Right lobe of liver (tissue), 6 donors: Measurements from ENCODE around the gene CNOT8. TPM values are rescaled to one million over a fixed set of nuclear protein-coding genes. Genes with fewer than 3 reads are reported as not detected.
A peak's percentile ranks its signal among the peaks of the same experiment; 100 is the strongest.

ENCODE experiments used
- ATAC-seq, 4 donors: fragments of 200-7000 bp; cut with Tn5 transposase; one replicate each; pipeline ENCODE4 v1.9.1; 2020; ENCODE audit warnings: mild to moderate bottlenecking in 4 of 4, moderate library complexity in 4 of 4
- DNase-seq, 3 donors: peaks; one replicate each; pipeline ENCODE4 v3.0.0-alpha.2; 2020
- H3K27ac ChIP-seq, 3 donors: fragments of 200-600 bp; one replicate each; pipeline ENCODE4 v1.8.0; 2022
- H3K27me3 ChIP-seq, 2 donors: fragments of 200-600 bp; one replicate each; pipeline ENCODE4 v1.8.0; 2022
- H3K36me3 ChIP-seq, 4 donors: fragments of 200-600 bp; sonication (generic) in 1 of 4; one replicate each; pipeline versions ENCODE4 v1.5.1 to v1.8.0; 2017 to 2022; ENCODE audit warnings: control low read depth in 1 of 4
- H3K4me1 ChIP-seq, 4 donors: fragments of 200-600 bp; sonication (generic) in 1 of 4; one replicate each; pipeline versions ENCODE4 v1.5.1 to v1.8.0; 2017 to 2022; ENCODE audit warnings: control low read depth in 1 of 4
- H3K4me3 ChIP-seq, 3 donors: fragments of 200-600 bp; one replicate each; pipeline ENCODE4 v1.8.0; 2022
- H3K9me3 ChIP-seq, 4 donors: fragments of 200-600 bp; sonication (generic) in 1 of 4; one replicate each; pipeline versions ENCODE4 v1.5.1 to v1.8.0; 2017 to 2022; ENCODE audit warnings: control low read depth in 1 of 4
- POLR2A ChIP-seq: fragments of 450-650 bp; IDR thresholded peaks from one replicate; pipeline ENCODE4 v1.6.1; 2017; ENCODE audit warnings: antibody characterized with exemption, mild to moderate bottlenecking
- whole genome bisulfite sequencing: methylation state at CpG from one replicate; pipeline ENCODE4 v1.1.6; 2018; ENCODE audit warnings: low coverage, low lambda C conversion rate; ENCODE audit not compliant: insufficient coverage; ENCODE audit errors: missing lambda C conversion rate; 5-methylcytosine and 5-hydroxymethylcytosine counted together
- intact Hi-C, 2 donors: fragments of 100-400 bp; cut with DNase I; formaldehyde crosslinking; loops; one replicate each; pipeline versions ENCODE4 v1.11.2 to v1.14.1; 2022
- total RNA-seq, 6 experiments: library from RNA; depleted of rRNA in 2 of 6; stranded (reverse); fragments of >200 nt in 2 of 6; fragmentation: NEBNext Ultra II Directional in 3 of 6; extraction: Animal tissue kit (Norgen Biotek cat#: 25700) in 3 of 6; gene quantifications; one replicate each; pipeline versions ENCODE4 v1.1.0 to v1.2.4, GENCODE V29; 2016 to 2023
- TF ChIP-seq, protein P1 (sequence below), 4 donors: fragments of 200-600 bp in 3 of 4; fragments of 450-650 bp in 1 of 4; IDR thresholded peaks; one replicate each; pipeline versions ENCODE4 v1.5.1 to v1.8.0; 2016 to 2022; ENCODE audit warnings: antibody characterized with exemption in 4 of 4, mild to moderate bottlenecking in 2 of 4
- donor health status: DM: no; HTN: yes; CAD: no.
- donor health status: DM: no; HTN: no; CAD: no.
- donor health status: DM: no; HTN: no; CAD: no.
- donor health status: DM: no; HTN: yes; CAD: no.
- donor health status: DM: no; HTN: yes; CAD: no.

Gene CNOT8
- total RNA-seq, 6 experiments from 2014 or later: 12.4 to 19.6 (median 16.5) TPM

GRCh38 chr5:154842689-154843530 lies 15.5 kb upstream of the CNOT8 start:
- Histone ChIP-seq H3K27me3 (no peaks in the 10 kb centered on the region), H3K4me1 (peaks cover 0 to 21% (median 7%) of the 10 kb centered on the region in 4 donors), H3K4me3 (no peak overlapping the region), H3K9me3 (no peaks in the 10 kb centered on the region), H3K27ac (peak overlapping the region in 1 of 3 donors; percentile 14), H3K36me3 (no peaks in the 10 kb centered on the region)
- peak; percentile 52 to 73 (median 56) for ATAC-seq
- TF ChIP-seq POLR2A: no peak
- TF ChIP-seq, protein P1, sequence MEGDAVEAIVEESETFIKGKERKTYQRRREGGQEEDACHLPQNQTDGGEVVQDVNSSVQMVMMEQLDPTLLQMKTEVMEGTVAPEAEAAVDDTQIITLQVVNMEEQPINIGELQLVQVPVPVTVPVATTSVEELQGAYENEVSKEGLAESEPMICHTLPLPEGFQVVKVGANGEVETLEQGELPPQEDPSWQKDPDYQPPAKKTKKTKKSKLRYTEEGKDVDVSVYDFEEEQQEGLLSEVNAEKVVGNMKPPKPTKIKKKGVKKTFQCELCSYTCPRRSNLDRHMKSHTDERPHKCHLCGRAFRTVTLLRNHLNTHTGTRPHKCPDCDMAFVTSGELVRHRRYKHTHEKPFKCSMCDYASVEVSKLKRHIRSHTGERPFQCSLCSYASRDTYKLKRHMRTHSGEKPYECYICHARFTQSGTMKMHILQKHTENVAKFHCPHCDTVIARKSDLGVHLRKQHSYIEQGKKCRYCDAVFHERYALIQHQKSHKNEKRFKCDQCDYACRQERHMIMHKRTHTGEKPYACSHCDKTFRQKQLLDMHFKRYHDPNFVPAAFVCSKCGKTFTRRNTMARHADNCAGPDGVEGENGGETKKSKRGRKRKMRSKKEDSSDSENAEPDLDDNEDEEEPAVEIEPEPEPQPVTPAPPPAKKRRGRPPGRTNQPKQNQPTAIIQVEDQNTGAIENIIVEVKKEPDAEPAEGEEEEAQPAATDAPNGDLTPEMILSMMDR (IDR thresholded peaks at IDR 0.05): no peak
- DNase-seq: no peak
- intact Hi-C loops: no loop called here
- WGBS: 58% methylated on average over 6 of the region's 6 CpGs

DNA sequence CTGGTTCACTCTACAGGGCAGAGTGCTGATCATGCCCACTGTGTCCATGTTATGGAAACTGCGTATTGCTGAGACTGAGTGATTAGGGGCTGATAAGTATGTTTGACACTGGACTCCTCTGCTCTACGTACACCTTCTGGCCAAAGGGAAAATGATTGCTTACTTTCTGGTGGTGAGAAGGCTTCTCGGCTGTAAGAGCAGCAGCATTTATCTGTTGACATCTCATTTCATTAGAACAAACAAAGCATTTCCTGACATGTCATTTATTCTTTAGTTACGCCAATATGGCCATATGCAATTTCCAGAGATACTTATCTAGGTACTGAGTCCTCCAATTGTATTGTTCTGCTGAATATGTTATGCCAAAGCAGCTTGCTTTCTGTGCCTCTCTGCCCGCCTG lies 13.6 kb upstream of the CNOT8 start:
- Histone ChIP-seq H3K36me3 (no peaks in the 10 kb centered on the region), H3K9me3 (no peaks in the 10 kb centered on the region), H3K27me3 (no peaks in the 10 kb centered on the region), H3K4me1 (peaks cover 0 to 27% (median 5%) of the 10 kb centered on the region in 4 donors), H3K27ac (no peak overlapping the region), H3K4me3 (no peak overlapping the region)
- intact Hi-C loops: no loop called here
- 76% methylated on average over 3 of the region's 5 CpGs for WGBS
- ATAC-seq: peak in 3 of 4 donors; percentile 19 to 36 (median 24)
- TF ChIP-seq, protein P1 (IDR thresholded peaks at IDR 0.05): no peak
- TF ChIP-seq POLR2A: no peak
- no peak for DNase-seq

DNA sequence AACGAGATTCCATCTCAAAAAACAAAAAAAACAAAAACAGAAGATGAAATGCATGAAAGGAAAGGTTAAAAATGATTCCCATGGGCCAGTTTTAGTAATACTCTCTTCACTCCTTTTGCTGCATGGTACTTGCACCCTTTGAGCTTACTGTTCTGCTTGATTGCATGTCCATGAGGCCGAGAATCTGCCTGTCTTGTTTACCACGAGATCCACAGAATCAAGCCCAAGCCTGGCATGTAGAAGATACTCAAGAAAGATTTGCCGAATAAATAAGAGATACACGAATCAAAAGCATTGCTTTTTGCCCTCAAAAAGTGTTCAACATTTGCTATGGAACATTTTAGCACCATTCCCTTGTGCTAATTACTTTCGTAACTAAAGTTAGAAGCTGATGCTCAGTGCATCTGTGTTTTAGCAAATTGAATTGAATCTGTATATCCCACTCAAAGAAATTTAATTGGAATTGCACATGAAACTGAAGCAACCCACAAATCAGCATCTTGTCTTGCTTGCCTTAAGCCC lies 9.1 kb upstream of the CNOT8 start:
- H3K27ac ChIP-seq: peak overlapping the region in 1 of 3 donors; percentile 77
- H3K27me3 ChIP-seq: no peaks in the 10 kb centered on the region
- TF ChIP-seq POLR2A: no peak
- TF ChIP-seq, protein P1 (IDR thresholded peaks at IDR 0.05): no peak
- peaks cover 0 to 12% (median 4%) of the 10 kb centered on the region in 4 donors for H3K4me1 ChIP-seq
- ATAC-seq: no peak
- 63% methylated on average over 6 of the region's 6 CpGs for WGBS
- intact Hi-C loops: no loop called here
- H3K4me3 ChIP-seq: peak overlapping the region in 2 of 3 donors; percentile 51 to 57
- no peaks in the 10 kb centered on the region for H3K36me3 ChIP-seq
- H3K9me3 ChIP-seq: no peaks in the 10 kb centered on the region
- DNase-seq: no peak

- 0% methylated on average over 2 of the region's 2 CpGs for WGBS
These were observed 8.6 kb upstream of the CNOT8 start for GRCh38 chr5:154849791-154850201.

More at GRCh38 chr5:154849791-154850201, 8.6 kb upstream of the CNOT8 start:
- TF ChIP-seq POLR2A: no peak
- TF ChIP-seq, protein P1 (IDR thresholded peaks at IDR 0.05): no peak
- intact Hi-C loops: loop anchor here in 1 of 2 donors (10.0 kb wide), 1 partner anchor 85 kb away; the partner anchor contains the start of gene GEMIN5
- no peaks in the 10 kb centered on the region for H3K27me3 ChIP-seq
- H3K4me3 ChIP-seq: peak overlapping the region; percentile 39 to 57 (median 51)
- peak; percentile 56 to 74 (median 70) for ATAC-seq
- H3K27ac ChIP-seq: peak overlapping the region; percentile 75 to 81 (median 77)
- DNase-seq: no peak
- no peaks in the 10 kb centered on the region for H3K9me3 ChIP-seq
- peaks cover 0 to 12% (median 4%) of the 10 kb centered on the region in 4 donors for H3K4me1 ChIP-seq
- no peaks in the 10 kb centered on the region for H3K36me3 ChIP-seq
